Ovary (tissue), 9 donors: ENCODE results near the gene C1orf198. TPM values are rescaled to one million over a fixed set of nuclear protein-coding genes. Genes with fewer than 3 reads are reported as not detected.
A peak's percentile ranks its signal among the peaks of the same experiment; 100 is the strongest.

ENCODE experiments used
- DNase-seq, 5 donors: peaks; one replicate each; pipeline ENCODE4 v3.0.0-alpha.2; 2019 to 2020
- H3K27ac ChIP-seq, 2 donors: fragments of 200-600 bp; one replicate each; pipeline versions ENCODE4 v1.5.1 to v1.8.0; 2019 to 2022
- H3K27me3 ChIP-seq: fragments of 200-600 bp; one replicate; pipeline ENCODE4 v1.8.0; 2022
- H3K36me3 ChIP-seq: fragments of 200-600 bp; sonication (generic); one replicate; pipeline ENCODE4 v1.5.1; 2019
- H3K4me1 ChIP-seq: one replicate; pipeline ENCODE4 v1.8.1; 2013; ENCODE audit warnings: mild to moderate bottlenecking, moderate library complexity; ENCODE audit not compliant: insufficient read depth
- H3K4me3 ChIP-seq: fragments of 200-600 bp; sonication (generic); one replicate; pipeline ENCODE4 v1.5.1; 2017
- H3K9me3 ChIP-seq, 2 donors: fragments of 200-600 bp in 1 of 2; sonication (generic) in 1 of 2; one replicate each; pipeline versions ENCODE4 v1.5.1 to v1.8.1; 2013 to 2019; ENCODE audit warnings: mild to moderate bottlenecking in 1 of 2, moderate library complexity in 1 of 2
- EP300 ChIP-seq: sonication (generic); formaldehyde crosslinking; IDR thresholded peaks from one replicate; pipeline ENCODE4 v1.6.1; 2017; ENCODE audit warnings: antibody characterized with exemption
- POLR2A ChIP-seq: fragments of 450-650 bp; IDR thresholded peaks from one replicate; pipeline ENCODE4 v1.6.1; 2017; ENCODE audit warnings: antibody characterized with exemption, mild to moderate bottlenecking, moderate library complexity
- WGBS, 3 donors: extraction: QIAGEN DNeasy Blood & Tissue Kit in 1 of 3; methylation state at CpG; one replicate each; pipeline versions ENCODE4 v1.1.5 to v1.1.7; 2013 to 2017; 5-methylcytosine and 5-hydroxymethylcytosine counted together
- intact Hi-C, 4 donors: fragments of 100-400 bp; cut with DNase I; formaldehyde crosslinking; loops; one replicate each; pipeline versions ENCODE4 v1.11.0 to v1.15.1; 2022 to 2023
- polyA plus RNA-seq, 2 donors: library from polyadenylated mRNA; stranded (reverse); fragments of 200-250 nt in 1 of 2; fragments of 350-450 nt in 1 of 2; fragmentation: Illumina TruSeq in 1 of 2; extraction: RNeasy Lipid Tissue Mini Kit (QIAGEN cat#74804) in 1 of 2; gene quantifications; one replicate each; pipeline ENCODE4 v1.2.3, GENCODE V29; 2013 to 2014
- total RNA-seq, 7 donors: library from RNA; depleted of rRNA in 2 of 7; stranded (reverse); fragments of >200 nt in 2 of 7; fragmentation: NEBNext Ultra II Directional in 3 of 7; extraction: Animal tissue kit (Norgen Biotek cat#: 25700) in 3 of 7; gene quantifications; one replicate each; pipeline versions ENCODE4 v1.1.0 to v1.2.4, GENCODE V29; 2016 to 2023
- TF ChIP-seq, protein P1 (sequence below), 3 donors: fragments of 450-650 bp in 2 of 3; fragments of 200-600 bp in 1 of 3; IDR thresholded peaks; one replicate each; pipeline versions ENCODE4 v1.5.1 to v1.8.0; 2016 to 2022; ENCODE audit warnings: antibody characterized with exemption in 3 of 3, mild to moderate bottlenecking in 1 of 3
- donor health status: DM: no; HTN: no; CAD: no; lungs with moderate emphysema.
- donor health status: DM: no; HTN: no; CAD: no.
- donor health status: Bipolar disorder and iron deficiency.
- donor health status: DM: yes; HTN: yes; CAD: no.
- donor health status: DM: no; HTN: no; CAD: no.
- donor health status: DM: yes; HTN: yes; CAD: no.

C1orf198 gene
- total and polyA plus RNA-seq, 9 donors, result 34.0 to 60.8 (median 43.4) TPM

- H3K9me3 ChIP-seq, result no peaks in the 10 kb centered on the region
- DNase-seq, result no peak
Observed at GRCh38 chr1:230800891-230801840, 67.2 kb downstream of the C1orf198 start.

GRCh38 chr1:230798491-230798890 lies 69.8 kb downstream of the C1orf198 start:
- H3K36me3 ChIP-seq, result no peaks in the 10 kb centered on the region
- DNase-seq, result no peak
- TF ChIP-seq EP300 (no peak), POLR2A (no peak)
- TF ChIP-seq, protein P1, sequence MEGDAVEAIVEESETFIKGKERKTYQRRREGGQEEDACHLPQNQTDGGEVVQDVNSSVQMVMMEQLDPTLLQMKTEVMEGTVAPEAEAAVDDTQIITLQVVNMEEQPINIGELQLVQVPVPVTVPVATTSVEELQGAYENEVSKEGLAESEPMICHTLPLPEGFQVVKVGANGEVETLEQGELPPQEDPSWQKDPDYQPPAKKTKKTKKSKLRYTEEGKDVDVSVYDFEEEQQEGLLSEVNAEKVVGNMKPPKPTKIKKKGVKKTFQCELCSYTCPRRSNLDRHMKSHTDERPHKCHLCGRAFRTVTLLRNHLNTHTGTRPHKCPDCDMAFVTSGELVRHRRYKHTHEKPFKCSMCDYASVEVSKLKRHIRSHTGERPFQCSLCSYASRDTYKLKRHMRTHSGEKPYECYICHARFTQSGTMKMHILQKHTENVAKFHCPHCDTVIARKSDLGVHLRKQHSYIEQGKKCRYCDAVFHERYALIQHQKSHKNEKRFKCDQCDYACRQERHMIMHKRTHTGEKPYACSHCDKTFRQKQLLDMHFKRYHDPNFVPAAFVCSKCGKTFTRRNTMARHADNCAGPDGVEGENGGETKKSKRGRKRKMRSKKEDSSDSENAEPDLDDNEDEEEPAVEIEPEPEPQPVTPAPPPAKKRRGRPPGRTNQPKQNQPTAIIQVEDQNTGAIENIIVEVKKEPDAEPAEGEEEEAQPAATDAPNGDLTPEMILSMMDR (IDR thresholded peaks at IDR 0.05), result no peak
- no peaks in the 10 kb centered on the region for H3K9me3 ChIP-seq
- no peaks in the 10 kb centered on the region for H3K4me1 ChIP-seq
- no peak overlapping the region for H3K27ac ChIP-seq
- intact Hi-C loops, result loop anchor here (5.0 kb wide), 4 partner anchors 119 to 414 kb away; partner anchors contain the start of genes ARV1 (in 1 of the 4) and TTC13 (in 1 of the 4)
- no peaks in the 10 kb centered on the region for H3K27me3 ChIP-seq
- 79 to 83% (median 80%) methylated on average over 5 of the region's 5 CpGs for WGBS, 3 donors
- no peak overlapping the region for H3K4me3 ChIP-seq

More at GRCh38 chr1:230800891-230801840, 67.2 kb downstream of the C1orf198 start:
- H3K27me3 ChIP-seq, result no peaks in the 10 kb centered on the region
- no peaks in the 10 kb centered on the region for H3K36me3 ChIP-seq
- intact Hi-C loops, result loop anchor here in 1 of 4 donors (10.0 kb wide), 1 partner anchor 64 kb away; the partner anchor contains the start of gene C1orf198
- no peak for TF ChIP-seq EP300
- TF ChIP-seq POLR2A, result no peak
- TF ChIP-seq, protein P1 (IDR thresholded peaks at IDR 0.05), result no peak
- no peak overlapping the region for H3K27ac ChIP-seq
- H3K4me1 ChIP-seq, result no peaks in the 10 kb centered on the region
- 77 to 81% (median 78%) methylated on average over 9 of the region's 9 CpGs for WGBS, 3 donors
- H3K4me3 ChIP-seq, result no peak overlapping the region

GRCh38 chr1:230797942-230798365 lies 70.4 kb downstream of the C1orf198 start:
- no peak for TF ChIP-seq POLR2A
- TF ChIP-seq, protein P1 (IDR thresholded peaks at IDR 0.05), result peak; percentile 72 to 82 (median 77)
- WGBS, 3 donors, result 14 to 19% (median 18%) methylated on average over 7 of the region's 7 CpGs
- H3K4me1 ChIP-seq, result no peaks in the 10 kb centered on the region
- no peaks in the 10 kb centered on the region for H3K9me3 ChIP-seq
- H3K4me3 ChIP-seq, result no peak overlapping the region
- no peaks in the 10 kb centered on the region for H3K27me3 ChIP-seq
- DNase-seq, result peak; percentile 60 to 74 (median 72)
- no peaks in the 10 kb centered on the region for H3K36me3 ChIP-seq
- no peak overlapping the region for H3K27ac ChIP-seq
- intact Hi-C loops, result loop anchor here (2.0 to 5.0 kb wide), 5 partner anchors 119 to 415 kb away; partner anchors contain the start of genes ARV1 (in 1 of the 4) and TTC13 (in 1 of the 4)

DNA sequence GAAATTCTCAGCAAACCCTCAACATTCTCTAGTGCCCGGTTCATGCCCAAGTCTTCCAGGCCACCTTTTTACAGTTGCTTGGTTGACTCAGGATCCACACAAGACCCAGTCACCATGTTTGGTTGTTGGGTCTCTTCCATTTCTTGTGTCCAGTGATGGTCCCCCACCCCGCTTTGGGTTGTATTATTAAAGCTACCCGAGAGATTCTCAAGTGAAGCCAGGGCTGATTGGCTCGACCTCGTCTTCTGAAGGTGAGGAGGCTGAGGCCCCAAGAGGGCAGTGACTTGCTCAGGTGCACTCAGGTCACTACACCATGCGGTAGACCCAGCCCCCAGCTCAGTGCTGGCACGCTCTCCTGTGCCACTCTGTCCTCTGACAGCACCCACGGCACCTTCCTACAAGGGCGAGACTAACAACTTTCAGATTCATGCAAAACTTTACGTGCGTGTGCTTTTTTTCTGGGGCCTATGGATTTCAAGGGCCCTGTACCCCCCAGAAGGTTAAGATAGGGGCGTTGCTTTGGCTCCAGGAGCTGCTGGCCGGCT lies 70.9 kb downstream of the C1orf198 start:
- no peaks in the 10 kb centered on the region for H3K36me3 ChIP-seq
- no peak overlapping the region for H3K27ac ChIP-seq
- H3K4me3 ChIP-seq, result no peak overlapping the region
- H3K27me3 ChIP-seq, result no peaks in the 10 kb centered on the region
- intact Hi-C loops, result loop anchor here (2.0 to 5.0 kb wide), 5 partner anchors 120 to 415 kb away; partner anchors contain the start of genes ARV1 (in 1 of the 4) and TTC13 (in 1 of the 4)
- no peaks in the 10 kb centered on the region for H3K9me3 ChIP-seq
- TF ChIP-seq, protein P1 (IDR thresholded peaks at IDR 0.05), result no peak
- no peak for TF ChIP-seq POLR2A
- no peak for TF ChIP-seq EP300
- no peak for DNase-seq
- no peaks in the 10 kb centered on the region for H3K4me1 ChIP-seq
- 71 to 75% (median 74%) methylated on average over 13 of the region's 13 CpGs for WGBS, 3 donors
